KBM-7 (cell line): Measurements from ENCODE around the gene CASTOR1.

Source experiments
- DNase-seq: peaks from one replicate; pipeline ENCODE4 v3.0.0-alpha.2; 2015
- in situ Hi-C: fragments of 300-500 bp; cut with MboI; formaldehyde crosslinking; loops from 2 replicates; pipeline ENCODE4 v1.14.3; 2020; ENCODE audit warnings: low sequenced_read_pairs, low pct_unique_long_range_greater_than_20kb, mixed read lengths

CASTOR1 gene

DNA sequence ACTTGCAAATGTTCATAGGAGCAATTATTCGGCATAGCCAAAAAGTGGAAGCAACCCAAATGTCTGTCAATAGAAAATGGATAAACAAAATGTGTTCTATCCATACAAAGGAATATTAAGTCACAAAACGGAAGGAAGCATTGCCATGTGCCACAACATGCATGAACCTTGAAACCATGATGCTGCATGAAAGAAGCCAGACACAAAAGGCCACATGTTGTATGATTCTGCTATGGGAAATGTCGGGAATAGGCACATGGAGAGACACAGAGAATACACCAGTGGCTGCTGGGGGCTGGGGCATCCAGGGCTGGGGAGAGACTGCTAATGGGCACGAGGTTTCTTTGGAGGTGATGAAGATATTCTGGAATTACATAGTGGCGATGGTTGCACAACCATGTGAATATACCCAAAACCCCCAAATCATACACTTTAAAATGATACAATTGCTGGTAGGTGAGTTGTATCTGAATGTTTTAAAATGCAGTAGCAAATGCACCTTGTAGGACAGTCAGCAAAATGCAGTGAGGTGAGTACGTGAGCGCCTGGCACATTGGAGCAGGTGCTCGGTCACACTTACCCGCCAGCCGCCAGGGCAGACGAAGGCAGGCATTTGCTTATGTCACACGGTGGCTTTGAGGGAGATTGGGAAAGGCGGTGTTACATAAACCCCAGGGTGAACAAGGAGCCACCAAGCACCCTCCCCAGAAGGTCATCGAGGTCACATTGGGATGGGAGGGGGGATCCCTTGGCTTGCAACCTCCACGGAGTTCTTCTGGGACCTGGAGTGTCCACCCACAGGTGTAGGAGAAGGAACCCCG, 16.3 kb downstream of the CASTOR1 start:
- no peak for DNase-seq
- in situ Hi-C loops: no loop called here

DNA sequence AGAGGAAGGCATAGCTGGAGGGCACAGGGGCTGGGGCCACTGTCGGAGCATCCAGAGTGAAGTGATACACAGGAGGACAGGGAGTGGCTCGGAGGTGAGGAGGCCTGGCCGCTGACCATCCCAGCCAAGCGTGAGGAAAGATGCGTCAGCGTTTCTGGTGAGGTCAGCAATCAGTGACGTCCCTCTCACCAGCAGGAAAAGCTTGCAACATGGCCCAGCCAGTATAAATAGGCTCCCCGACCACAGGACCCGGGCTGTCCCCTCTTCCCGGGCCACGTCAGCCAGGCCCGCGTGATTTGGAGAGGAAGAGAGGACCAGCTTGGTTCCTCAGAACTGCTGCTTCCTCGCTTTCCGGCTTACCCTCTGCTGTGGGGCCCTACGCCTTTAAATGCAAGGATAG, 18.5 kb downstream of the CASTOR1 start:
- DNase-seq: peak; percentile 53
- in situ Hi-C loops: no loop called here

DNA sequence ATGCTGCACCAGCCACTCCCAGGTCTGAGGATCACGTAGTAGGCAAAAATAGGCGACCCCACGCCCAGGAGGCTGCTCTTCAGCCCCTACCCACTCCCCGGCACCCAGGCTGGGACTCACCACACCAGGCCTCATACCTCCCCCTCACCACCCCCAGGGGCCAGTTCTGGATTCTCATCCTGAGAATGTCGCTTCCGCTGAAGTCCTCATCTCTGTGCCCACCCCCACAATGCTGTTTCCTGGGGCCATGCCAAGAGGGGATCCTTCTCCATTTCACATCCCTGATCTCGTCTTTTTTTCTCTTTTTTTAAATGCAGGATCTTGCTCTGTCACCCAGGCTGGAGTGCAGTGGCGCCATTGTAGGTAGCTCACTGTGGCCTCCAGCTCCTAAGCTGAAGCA, 21.0 kb downstream of the CASTOR1 start:
- in situ Hi-C loops: no loop called here
- no peak for DNase-seq

DNA sequence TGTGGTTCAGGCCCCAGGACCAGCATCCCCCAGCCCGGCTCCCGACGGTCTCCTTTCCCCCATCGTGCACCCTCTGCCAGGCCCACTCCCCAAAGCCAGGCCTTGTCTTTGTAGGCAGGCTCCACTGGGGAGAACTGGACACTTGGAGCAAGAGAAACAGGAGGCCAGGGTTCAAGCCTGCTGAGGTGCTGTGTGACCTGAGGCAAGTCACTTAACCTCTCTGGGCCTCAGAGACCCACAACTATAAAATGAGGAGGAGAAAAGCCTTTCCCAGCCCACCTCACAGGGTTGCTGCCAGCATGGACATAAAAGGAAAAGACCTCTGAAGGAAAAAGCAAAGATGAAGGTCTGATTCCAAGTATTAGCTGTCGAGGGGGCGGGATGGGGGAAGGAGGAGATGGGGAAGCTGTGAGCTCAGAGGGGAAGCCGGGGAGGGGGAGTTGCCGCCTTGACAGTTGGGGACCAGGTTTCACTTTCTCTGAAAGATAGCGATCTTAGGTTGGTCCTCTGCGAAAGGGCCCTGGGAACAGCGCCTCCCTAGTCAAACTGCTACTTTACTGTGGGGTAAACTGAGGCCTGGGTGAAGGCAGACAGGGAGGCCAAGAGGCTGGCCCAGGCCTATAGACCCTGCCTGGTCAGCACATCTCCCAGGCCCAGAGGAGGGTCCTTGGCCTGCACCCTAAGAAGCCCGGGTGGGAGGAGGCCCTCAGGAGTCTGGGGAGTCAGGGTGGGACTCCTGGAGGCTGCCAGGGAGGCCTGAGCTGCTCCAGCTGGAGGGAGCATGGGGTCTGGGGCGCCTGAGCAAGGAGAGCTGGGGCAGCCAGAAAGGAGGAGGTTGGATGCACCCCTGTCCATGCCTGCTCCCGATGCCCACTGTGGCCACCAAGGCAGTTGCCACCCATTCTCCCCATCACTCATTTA, 21.7 kb downstream of the CASTOR1 start:
- peak; percentile 76 for DNase-seq
- in situ Hi-C loops: no loop called here

DNA sequence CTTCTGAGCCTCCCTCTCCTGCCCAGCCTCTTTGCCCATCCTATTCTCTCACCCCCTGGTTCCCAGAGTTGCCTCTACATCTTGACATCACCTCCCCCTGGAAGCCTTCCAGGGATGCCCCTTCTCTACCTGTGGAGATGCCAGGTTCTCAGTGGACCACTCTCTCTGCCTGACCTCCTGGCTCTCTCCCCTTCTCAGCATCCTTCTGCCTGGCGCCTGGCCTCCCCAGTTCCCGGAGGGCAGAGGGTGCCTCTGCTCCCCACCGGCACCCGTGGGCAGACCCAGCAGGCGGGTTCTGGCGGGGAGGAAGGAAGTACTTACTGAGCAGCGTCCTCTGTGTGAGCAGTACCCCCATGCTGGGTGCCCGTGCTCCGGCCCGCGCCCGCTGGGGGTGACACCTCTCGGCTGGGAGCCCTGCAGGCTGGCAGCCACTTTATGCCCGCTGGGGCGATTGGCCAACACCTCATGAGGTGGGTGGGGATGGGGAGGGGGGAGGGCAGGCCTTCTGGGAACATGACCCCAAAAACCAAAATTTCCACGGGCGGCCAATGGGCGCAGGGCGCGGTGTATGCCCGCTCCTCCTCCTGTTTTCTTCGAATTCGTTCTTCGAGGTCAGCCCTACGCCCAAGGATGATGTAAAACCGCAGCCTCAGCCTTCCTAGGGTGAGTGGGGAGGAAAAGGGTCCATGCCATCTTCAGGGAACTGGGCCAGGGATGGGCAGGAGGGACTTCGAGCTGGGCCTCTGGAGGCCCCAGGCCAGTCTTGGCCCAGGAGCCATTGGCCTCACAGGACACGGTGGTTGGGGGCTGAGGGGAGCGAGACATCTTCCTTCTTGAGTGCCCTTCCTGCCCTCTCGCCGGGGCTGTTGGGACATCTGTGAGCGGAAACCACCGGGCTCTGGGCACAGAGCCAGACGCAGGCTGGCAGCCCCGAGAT, 22.6 kb downstream of the CASTOR1 start, which contains the start of gene OSM:
Gene OSM (minus strand): TSS at position 407 of the 937 bp plus-strand sequence. CDS start 52 bp downstream, at position 355.
- peak; percentile 94 for DNase-seq

DNA sequence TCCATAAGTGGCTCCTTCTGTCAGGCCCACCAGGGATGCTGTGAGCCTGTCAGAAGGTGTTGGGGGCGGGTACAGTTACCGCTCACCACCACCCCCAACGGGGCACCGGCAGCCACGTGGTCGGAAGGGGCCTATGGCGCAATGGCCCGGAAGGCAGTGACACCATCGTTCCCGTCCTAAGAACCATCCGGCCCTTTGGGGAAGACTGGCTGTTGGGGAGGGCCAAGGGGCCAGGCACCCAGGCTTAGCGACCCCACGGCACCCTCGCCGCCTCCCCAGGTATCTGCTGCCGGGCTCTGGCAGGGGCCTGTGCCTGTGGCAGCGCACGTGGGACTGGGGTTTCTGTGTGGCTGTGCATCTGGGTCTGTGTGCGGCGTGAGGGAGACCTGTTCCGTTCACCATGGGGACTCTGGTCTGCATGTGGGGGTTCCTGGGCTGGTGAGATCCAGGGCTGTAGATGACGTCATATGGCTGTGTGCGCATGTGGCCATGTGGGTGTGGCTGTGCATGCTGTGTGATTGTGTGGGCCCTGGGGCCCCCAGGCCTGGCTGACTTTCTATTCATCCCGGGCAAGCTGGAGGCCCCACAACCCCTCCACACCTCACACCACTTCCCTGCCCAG, 23.4 kb downstream of the CASTOR1 start:
- DNase-seq: peak; percentile 90
- in situ Hi-C loops: no loop called here

More for the DNA sequence above, 22.6 kb downstream of the CASTOR1 start, which contains the start of gene OSM:
- in situ Hi-C loops: no loop called here

DNA sequence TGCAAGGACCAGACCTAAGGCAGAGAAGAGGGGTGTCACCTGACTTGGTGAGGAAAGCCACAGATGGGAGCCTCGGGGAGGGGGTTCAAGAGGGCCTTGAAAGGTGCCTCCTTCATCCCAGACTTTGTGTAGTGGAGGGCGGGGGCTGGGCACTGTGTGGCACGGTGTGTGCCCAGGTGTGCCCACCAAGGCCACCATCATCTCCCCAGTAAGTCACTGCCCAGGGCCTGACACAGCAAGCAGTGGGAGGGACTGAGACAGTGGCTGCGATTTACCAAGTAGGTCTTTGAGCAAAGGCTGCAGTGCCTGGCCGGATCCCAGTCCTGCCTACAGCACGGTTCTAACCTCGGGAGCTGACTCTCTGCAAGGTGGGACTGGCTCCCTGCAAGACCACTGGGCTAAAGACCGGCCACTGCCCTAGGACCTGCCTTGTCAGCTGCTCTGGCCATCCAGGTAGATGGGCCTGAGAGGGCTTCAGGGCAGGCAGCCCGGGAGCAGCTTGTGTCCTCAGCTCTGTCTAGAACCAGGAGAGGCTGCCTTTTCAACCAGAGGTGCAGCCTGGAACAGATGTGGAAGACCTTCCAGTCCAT, 24.1 kb downstream of the CASTOR1 start:
- DNase-seq: no peak
- in situ Hi-C loops: no loop called here

DNA sequence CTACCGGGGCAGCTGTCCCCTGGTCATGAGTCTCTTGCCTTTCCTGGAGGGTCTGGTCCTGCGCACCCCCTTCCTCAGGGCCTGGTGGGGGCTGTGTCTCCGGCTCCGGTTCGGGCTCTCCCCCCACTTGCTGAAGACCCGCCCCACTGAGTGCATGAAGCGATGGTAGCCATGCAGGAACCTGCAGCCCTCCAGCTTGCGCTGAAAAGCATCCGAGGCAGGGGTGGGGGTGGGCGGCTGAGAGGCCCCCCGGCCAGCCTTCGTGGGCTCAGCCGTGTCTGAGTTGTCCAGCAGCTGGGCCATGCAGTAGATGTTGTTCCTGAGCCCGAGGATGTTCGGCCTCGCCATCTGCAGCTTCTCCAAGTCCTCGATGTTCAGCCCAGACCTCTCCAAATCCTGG, 25.4 kb downstream of the CASTOR1 start:
- DNase-seq: no peak
- in situ Hi-C loops: no loop called here

DNA sequence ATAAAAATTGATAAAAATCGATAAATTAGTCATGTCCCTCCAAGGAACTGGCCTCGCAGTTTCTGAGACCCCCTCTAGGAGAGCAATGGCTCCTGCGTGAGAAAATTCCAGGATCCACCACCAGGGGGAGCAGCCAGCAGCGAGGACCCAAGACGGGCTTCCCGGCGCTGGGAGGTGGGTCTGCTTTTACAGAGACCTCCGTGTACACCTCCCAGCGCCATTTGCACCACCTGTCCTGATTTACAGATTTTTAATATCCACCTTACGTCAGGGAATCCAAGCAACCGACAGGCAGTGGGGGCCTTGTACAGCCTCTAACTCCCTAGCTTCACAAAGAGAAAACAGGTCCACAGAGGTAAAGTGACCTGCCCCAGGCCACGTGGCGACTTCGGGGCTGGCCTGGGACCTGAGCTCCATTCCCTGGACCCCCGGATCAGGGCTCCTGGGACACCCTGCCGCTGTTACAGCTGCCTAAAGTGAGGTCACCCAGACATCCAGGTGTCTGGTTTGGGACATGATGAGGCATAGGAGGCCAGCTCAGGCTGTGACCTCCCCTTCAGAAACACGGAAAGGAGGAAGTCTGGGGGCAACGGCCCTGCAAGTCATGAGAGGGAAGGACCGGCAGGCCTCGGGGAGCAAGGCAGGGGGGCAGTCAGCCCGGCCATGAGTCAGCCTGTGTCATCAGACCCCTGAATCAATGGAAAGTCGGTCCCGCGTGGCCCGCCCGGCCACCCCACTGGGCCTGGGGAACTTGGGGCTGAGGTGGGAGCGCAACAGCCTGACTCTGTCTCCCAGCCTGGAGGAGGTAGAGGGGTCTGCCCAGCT, 26.2 kb downstream of the CASTOR1 start:
- in situ Hi-C loops: no loop called here
- DNase-seq: peak; percentile 82

DNA sequence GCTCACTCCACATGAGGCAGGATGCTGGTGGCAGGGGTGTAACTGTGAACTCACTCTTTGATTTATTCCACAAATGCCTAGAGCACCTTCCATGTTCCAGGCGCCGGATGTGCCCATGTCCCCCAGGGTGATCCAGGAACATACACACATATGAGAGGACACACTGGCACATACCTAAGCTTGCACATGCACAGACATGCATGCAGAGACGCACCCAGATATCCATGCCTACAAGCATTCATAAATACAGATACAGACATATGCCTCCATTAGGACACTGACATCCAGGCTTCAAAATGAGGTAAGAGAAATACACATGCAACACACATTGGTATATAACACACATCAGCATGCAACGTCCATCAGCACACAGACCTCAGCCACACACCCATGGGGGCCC, 27.2 kb downstream of the CASTOR1 start:
- no peak for DNase-seq
- in situ Hi-C loops: no loop called here

DNA sequence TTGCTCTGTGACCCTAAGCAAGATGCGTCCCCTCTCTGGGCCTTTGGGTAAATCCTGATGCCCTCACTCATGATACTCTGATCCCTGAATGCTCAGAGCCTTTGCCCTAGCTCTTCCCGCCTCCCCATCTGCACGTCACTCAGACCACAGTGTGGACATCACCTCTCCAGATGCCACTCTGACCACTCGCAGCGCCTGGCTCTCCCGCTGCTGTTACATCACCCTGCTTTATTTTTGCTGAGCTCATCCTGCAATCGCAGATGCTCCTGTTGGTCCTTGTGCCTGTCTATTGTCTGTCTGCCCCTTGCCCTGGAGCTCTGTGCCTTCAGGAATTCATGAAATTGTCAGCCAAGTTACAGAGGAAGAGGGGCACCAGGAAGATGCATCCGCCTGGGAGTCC, 28.2 kb downstream of the CASTOR1 start:
- no peak for DNase-seq
- in situ Hi-C loops: no loop called here

DNA sequence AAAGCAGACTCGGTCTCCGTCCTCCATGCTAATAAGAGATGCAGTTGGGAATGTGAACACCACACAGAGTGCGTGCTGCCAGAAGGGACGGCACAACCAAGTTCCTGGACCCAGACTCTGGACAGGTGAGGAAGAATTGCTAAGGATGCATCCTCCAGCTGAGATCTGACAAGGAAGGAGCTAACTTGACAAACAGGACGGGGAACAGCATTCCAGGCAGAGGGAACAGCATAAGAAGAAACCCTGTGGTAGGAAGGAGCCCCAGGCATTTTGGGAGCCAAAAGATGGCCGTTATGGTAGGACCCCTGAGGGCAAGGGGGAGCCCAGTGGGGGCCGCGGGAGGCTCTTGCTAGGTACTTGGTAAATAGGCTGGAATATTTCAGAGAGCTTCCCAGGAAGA, 28.6 kb downstream of the CASTOR1 start:
- no peak for DNase-seq
- in situ Hi-C loops: no loop called here

DNA sequence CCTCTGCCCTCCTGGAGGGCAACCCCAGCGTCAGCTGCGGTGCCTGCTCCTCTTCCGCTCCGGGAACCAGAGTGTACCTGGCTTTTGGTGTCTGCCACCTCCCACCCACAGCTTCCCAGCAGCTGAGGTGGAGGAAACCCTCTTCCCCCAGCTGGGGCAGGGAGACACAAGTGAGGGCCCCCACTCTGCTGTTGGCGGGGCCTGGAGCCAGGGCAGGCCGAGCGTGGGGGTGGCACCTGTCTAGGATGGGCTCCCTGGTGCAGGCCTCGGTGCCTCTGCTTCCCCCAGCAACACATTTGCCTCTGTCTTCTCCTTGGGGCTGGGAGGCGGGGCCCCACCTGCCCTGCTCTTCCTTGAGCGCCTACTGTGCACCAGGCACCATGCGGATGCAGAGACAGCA, 29.0 kb downstream of the CASTOR1 start:
- DNase-seq: no peak
- in situ Hi-C loops: no loop called here

DNA sequence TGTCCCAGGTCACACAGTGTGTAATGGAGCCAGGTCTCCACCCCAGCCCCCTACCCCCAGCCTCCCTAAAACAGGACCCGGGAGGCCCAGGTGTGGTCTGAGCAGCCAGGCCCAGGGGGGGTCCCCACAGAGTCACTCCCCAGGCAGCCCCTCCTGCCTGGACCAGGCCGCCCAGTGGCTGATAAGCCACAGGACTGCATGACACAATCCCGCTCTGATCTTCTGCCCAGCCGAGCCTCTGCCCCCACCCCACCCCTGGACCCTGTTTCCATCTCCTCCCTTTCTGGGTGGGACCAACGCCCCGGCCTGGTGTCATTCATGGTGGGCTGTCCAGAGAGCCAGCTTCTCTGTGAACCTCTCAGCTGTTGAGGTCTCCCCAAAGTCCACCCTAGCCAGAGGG, 35.0 kb downstream of the CASTOR1 start:
- DNase-seq: no peak
- in situ Hi-C loops: no loop called here

DNA sequence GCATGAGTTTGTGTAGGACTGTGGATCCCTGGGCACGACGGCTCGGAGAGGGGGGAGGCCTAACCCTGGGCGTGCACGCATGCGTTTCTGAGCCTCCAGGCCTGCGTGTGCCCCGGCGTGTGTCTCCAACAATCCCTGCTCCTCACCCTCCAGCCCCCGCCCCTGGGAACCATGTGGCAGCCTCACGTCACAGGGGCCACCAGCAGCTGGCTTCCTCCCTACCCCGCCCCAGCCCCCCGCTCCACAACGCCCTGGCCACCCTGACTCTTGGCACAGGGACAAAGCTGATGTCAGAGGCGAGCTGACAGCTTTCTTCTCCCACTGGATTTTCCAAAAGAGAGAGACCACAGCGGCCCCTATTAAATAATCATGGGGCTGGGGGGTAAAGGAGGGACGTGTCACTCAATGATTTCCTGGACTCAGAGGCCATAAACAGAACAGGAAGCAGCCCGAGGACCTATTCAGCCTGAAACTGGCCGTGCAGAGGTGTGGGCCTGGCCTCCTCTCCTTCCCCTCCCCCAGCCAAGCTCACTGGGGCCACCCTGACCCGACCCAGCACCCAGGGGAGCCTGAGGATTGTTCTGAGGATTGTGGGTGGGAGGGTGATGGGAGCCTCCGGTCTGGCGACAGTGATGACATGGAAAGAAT, 36.0 kb downstream of the CASTOR1 start:
- in situ Hi-C loops: no loop called here
- no peak for DNase-seq

DNA sequence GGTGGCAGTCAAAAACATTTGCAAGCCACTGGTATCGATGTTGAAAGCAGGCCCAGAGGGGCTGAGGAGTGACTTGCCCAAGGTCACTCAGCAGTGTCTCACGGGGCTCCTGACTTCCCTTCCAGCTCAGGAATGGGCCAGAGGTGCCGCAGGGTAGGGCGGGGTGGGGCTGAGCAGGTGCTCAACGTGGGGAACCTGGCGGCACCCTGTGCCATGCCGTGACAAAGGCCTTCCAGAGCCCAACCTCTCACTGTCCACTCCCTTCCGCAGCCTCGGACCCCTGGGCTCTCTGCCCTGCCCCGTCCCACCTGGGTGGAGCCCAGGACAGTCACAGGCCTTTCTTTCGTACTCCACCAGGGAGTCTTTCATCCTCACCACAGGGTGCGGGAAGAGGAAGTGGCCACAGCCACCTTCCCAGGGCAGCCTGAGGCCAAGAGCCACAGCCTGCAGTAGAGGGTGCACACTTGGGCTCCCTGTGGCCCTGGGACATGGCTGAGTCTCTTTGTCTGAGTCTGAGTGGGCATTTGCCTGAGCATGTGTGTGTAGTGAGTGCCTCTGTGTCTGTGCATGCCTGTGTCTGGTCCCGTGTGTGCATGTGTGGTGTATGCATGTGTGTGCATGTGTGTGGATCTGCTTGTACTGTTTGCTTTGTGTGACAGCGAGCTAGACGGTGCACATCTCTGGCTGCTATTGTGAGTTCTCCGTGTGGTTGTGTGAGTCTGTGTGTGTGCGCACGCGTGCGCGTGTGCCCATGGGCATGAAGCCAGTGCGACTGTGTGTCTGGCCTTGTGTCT, 36.7 kb downstream of the CASTOR1 start:
- in situ Hi-C loops: no loop called here
- DNase-seq: peak; percentile 47
